GM18520 (cell line): ENCODE data around the gene CTSZ.
A peak's percentile ranks its signal among the peaks of the same experiment; 100 is the strongest.

Experiments used
- ATAC-seq: cut with Tn5 transposase; IDR thresholded peaks from one replicate; pipeline ENCODE4 v1.9.1; 2021; ENCODE audit not compliant: unreplicated experiment

Gene CTSZ

GRCh38 chr20:59032023-59032712 is 25.1 kb upstream of the CTSZ start, which contains the start of gene ATP5F1E:
ATP5F1E (minus strand) TSS chr20:59032335; CDS start chr20:59032251, 84 bp downstream.
- peak; percentile 91 for ATAC-seq

GRCh38 chr20:59031564-59032022 is 24.5 kb upstream of the CTSZ start:
- ATAC-seq = no peak

GRCh38 chr20:59030911-59031563 is 24.0 kb upstream of the CTSZ start:
- no peak for ATAC-seq

- ATAC-seq = no peak
These were observed 21.8 kb upstream of the CTSZ start for GRCh38 chr20:59028812-59029211.

GRCh38 chr20:59027741-59028320 is 20.8 kb upstream of the CTSZ start:
- ATAC-seq = no peak

- no peak for ATAC-seq
These were observed 20.1 kb upstream of the CTSZ start for GRCh38 chr20:59026904-59027740.

- no peak for ATAC-seq
These were observed 18.5 kb upstream of the CTSZ start for GRCh38 chr20:59025511-59025910.

GRCh38 chr20:59025086-59025485 is 18.0 kb upstream of the CTSZ start:
- ATAC-seq = no peak

GRCh38 chr20:59024111-59024530 is 17.1 kb upstream of the CTSZ start:
- no peak for ATAC-seq

GRCh38 chr20:59023616-59024015 is 16.6 kb upstream of the CTSZ start:
- no peak for ATAC-seq

GRCh38 chr20:59022754-59023153 is 15.7 kb upstream of the CTSZ start:
- no peak for ATAC-seq

- no peak for ATAC-seq
These were observed 14.0 kb upstream of the CTSZ start for GRCh38 chr20:59020938-59021551.

- ATAC-seq = no peak
These were observed 12.2 kb upstream of the CTSZ start, which contains the start of gene TUBB1 for GRCh38 chr20:59019217-59019616. TUBB1 (plus strand) TSS chr20:59019429; CDS start chr20:59019523, 94 bp downstream.

- no peak for ATAC-seq
These were observed 11.8 kb upstream of the CTSZ start for GRCh38 chr20:59018817-59019216.

GRCh38 chr20:59017493-59018231 is 10.6 kb upstream of the CTSZ start:
- no peak for ATAC-seq

- ATAC-seq = no peak
These were observed 9.9 kb upstream of the CTSZ start for GRCh38 chr20:59016795-59017492.

GRCh38 chr20:59015812-59016711 is 9.0 kb upstream of the CTSZ start:
- no peak for ATAC-seq

- ATAC-seq = no peak
These were observed 8.4 kb upstream of the CTSZ start for GRCh38 chr20:59015411-59015810.
